Measurements from ENCODE around the gene PDE1A. TPM values are rescaled to one million over a fixed set of nuclear protein-coding genes. Genes with fewer than 3 reads are reported as not detected.
A peak's percentile ranks its signal among the peaks of the same experiment; 100 is the strongest.

The PDE1A gene
- total and polyA plus RNA-seq, 10 of the 15 experiments (the other 5 are each of a cell fraction or from before 2014, with no cell fraction given): 1.1 TPM; not detected in 9

- intact Hi-C loops (cut with micrococcal nuclease; ENCODE audit: unreplicated experiment): loop anchor here (1.0 to 5.0 kb wide), 3 partner anchors 54 to 408 kb away; no protein-coding TSS in a partner anchor
- no peaks in the 10 kb centered on the region for H3K79me2 ChIP-seq (ENCODE audit: control insufficient read depth, insufficient read depth, low read length)
- ATAC-seq: peak; percentile 100
- H3K36me3 ChIP-seq (ENCODE audit: control insufficient read depth in 2 of 2, insufficient read depth in 2 of 2, low read length in 1 of 2): no peaks in the 10 kb centered on the region
- no TSS peak for BruUV-seq (replicated peaks)
- WGBS (ENCODE audit: insufficient coverage, insufficient replicate concordance, low lambda C conversion rate, missing lambda C conversion rate): under 1% methylated on average over 5 of the region's 5 CpGs
- ChIA-PET POLR2A (interaction anchor here (0.5 kb wide), 1 partner anchor 305 kb away, joined by 3 read pairs; no protein-coding TSS in a partner anchor), SMC1A (ENCODE audit: uncharacterized antibody, unreplicated experiment) (interaction anchor here (0.5 to 4.2 kb wide), 17 partner anchors 10 to 838 kb away, joined by 3 to 58 read pairs (median 4); no protein-coding TSS in a partner anchor), CTCF (interaction anchor here (0.5 to 4.3 kb wide), 37 partner anchors 8 to 1415 kb away, joined by 3 to 88 read pairs (median 4); no protein-coding TSS in a partner anchor), RAD21 (ENCODE audit: unreplicated experiment) (interaction anchor here (0.6 to 2.2 kb wide), 16 partner anchors 11 to 739 kb away, joined by 3 to 31 read pairs (median 3); no protein-coding TSS in a partner anchor)
- no peaks in the 10 kb centered on the region for H3K27me3 ChIP-seq (replicated peaks in 1 of 2; ENCODE audit: control insufficient read depth in 2 of 2, insufficient read depth in 2 of 2, low read length in 1 of 2)
- peaks cover 5% of the 10 kb centered on the region; the same call in 1 of the 2 replicates for H3K4me1 ChIP-seq (ENCODE audit: control insufficient read depth, insufficient read depth, low read length)
- in situ Hi-C loops (cut with MboI): no loop called here
- H3K9ac ChIP-seq (ENCODE audit: control insufficient read depth, insufficient read depth, low read length): no peak overlapping the region
- peak overlapping the region; percentile 31 for H2AFZ ChIP-seq (ENCODE audit: control insufficient read depth, low read depth, low read length)
- peak; percentile 62 for DNase-seq (ENCODE audit: low read depth, low spot score)
- 0 out of 2 replicates have a peak overlapping the region, but pooled peaks have one; percentile 40 for H3K4me2 ChIP-seq (ENCODE audit: control insufficient read depth, insufficient read depth)
- FAIRE-seq: peak; percentile 89
- H3K9me3 ChIP-seq (replicated peaks; ENCODE audit: control insufficient read depth, insufficient read depth, low read length): no peaks in the 10 kb centered on the region
- no peaks in the 10 kb centered on the region for H4K20me1 ChIP-seq (ENCODE audit: control insufficient read depth, insufficient read depth)
- H3K4me3 ChIP-seq: no peak overlapping the region
- H3K27ac ChIP-seq (ENCODE audit: control insufficient read depth, insufficient read depth): no peak overlapping the region
- no peak for TF ChIP-seq KLF5 (IDR thresholded peaks at IDR 0.05; ENCODE audit: partially characterized antibody)
- peak; percentile 86; the same call in 1 of the 2 replicates for TF ChIP-seq SMC3 (IDR thresholded peaks at IDR 0.05; ENCODE audit: borderline replicate concordance, low read length)
- TF ChIP-seq, protein P1, sequence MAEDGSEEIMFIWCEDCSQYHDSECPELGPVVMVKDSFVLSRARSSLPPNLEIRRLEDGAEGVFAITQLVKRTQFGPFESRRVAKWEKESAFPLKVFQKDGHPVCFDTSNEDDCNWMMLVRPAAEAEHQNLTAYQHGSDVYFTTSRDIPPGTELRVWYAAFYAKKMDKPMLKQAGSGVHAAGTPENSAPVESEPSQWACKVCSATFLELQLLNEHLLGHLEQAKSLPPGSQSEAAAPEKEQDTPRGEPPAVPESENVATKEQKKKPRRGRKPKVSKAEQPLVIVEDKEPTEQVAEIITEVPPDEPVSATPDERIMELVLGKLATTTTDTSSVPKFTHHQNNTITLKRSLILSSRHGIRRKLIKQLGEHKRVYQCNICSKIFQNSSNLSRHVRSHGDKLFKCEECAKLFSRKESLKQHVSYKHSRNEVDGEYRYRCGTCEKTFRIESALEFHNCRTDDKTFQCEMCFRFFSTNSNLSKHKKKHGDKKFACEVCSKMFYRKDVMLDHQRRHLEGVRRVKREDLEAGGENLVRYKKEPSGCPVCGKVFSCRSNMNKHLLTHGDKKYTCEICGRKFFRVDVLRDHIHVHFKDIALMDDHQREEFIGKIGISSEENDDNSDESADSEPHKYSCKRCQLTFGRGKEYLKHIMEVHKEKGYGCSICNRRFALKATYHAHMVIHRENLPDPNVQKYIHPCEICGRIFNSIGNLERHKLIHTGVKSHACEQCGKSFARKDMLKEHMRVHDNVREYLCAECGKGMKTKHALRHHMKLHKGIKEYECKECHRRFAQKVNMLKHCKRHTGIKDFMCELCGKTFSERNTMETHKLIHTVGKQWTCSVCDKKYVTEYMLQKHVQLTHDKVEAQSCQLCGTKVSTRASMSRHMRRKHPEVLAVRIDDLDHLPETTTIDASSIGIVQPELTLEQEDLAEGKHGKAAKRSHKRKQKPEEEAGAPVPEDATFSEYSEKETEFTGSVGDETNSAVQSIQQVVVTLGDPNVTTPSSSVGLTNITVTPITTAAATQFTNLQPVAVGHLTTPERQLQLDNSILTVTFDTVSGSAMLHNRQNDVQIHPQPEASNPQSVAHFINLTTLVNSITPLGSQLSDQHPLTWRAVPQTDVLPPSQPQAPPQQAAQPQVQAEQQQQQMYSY (CRISPR knock-in tag; IDR thresholded peaks at IDR 0.05): no peak
- TF ChIP-seq NBN (IDR thresholded peaks at IDR 0.05): no peak
- peak; percentile 66; the same call in 1 of the 2 replicates for TF ChIP-seq BCL11A (IDR thresholded peaks at IDR 0.05; ENCODE audit: low read depth, low read length)
- TF ChIP-seq DPF2 (IDR thresholded peaks at IDR 0.05): 0 out of 2 replicates have a peak, but pooled peaks have one; percentile 31
- TF ChIP-seq HDAC2 (IDR thresholded peaks at IDR 0.05): no peak
- peak; percentile 42; the same call in 1 of the 2 replicates for TF ChIP-seq ATF2 (IDR thresholded peaks at IDR 0.05; ENCODE audit: low read length)
- no peak for TF ChIP-seq RELA (IDR thresholded peaks at IDR 0.05; ENCODE audit: borderline replicate concordance, partially characterized antibody)
- TF ChIP-seq, protein P2, sequence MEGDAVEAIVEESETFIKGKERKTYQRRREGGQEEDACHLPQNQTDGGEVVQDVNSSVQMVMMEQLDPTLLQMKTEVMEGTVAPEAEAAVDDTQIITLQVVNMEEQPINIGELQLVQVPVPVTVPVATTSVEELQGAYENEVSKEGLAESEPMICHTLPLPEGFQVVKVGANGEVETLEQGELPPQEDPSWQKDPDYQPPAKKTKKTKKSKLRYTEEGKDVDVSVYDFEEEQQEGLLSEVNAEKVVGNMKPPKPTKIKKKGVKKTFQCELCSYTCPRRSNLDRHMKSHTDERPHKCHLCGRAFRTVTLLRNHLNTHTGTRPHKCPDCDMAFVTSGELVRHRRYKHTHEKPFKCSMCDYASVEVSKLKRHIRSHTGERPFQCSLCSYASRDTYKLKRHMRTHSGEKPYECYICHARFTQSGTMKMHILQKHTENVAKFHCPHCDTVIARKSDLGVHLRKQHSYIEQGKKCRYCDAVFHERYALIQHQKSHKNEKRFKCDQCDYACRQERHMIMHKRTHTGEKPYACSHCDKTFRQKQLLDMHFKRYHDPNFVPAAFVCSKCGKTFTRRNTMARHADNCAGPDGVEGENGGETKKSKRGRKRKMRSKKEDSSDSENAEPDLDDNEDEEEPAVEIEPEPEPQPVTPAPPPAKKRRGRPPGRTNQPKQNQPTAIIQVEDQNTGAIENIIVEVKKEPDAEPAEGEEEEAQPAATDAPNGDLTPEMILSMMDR (IDR thresholded peaks at IDR 0.05 in 2 of 3, conservative IDR thresholded peaks at IDR 0.05 in 1 of 3; ENCODE audit: control insufficient read depth in 2 of 3, extremely low read depth in 1 of 3, insufficient read depth in 1 of 3, low read depth in 3 of 3, low read length in 3 of 3): peak; percentile 57 to 70 (median 60)
- TF ChIP-seq RUNX3 (IDR thresholded peaks at IDR 0.05; ENCODE audit: low read length): peak; percentile 26; the same call in 1 of the 2 replicates
- TF ChIP-seq IKZF2 (IDR thresholded peaks at IDR 0.05): peak; percentile 58 to 59; a peak in 3 of 4 replicates
- 0 out of 2 replicates have a peak, but pooled peaks have one; percentile 33 for TF ChIP-seq CBX5 (IDR thresholded peaks at IDR 0.05; ENCODE audit: low read depth)
- TF ChIP-seq RBBP5 (conservative IDR thresholded peaks at IDR 0.05): no peak
- no peak for TF ChIP-seq ZNF24 (IDR thresholded peaks at IDR 0.05)
- no peak for TF ChIP-seq RELB (IDR thresholded peaks at IDR 0.05; ENCODE audit: low read depth)
Observed at GRCh38 chr2:182240862-182241371, 185.9 kb downstream of the PDE1A start.

Measured in GM12878 (cell line).